HG03025 (cell line): ENCODE measurements around the gene FAM151A.

Experiments
- ATAC-seq: cut with Tn5 transposase; IDR thresholded peaks from one replicate; pipeline ENCODE4 v1.9.1; 2021; ENCODE audit warnings: mild to moderate bottlenecking, moderate library complexity; ENCODE audit not compliant: unreplicated experiment, low FRiP score

The FAM151A gene

DNA sequence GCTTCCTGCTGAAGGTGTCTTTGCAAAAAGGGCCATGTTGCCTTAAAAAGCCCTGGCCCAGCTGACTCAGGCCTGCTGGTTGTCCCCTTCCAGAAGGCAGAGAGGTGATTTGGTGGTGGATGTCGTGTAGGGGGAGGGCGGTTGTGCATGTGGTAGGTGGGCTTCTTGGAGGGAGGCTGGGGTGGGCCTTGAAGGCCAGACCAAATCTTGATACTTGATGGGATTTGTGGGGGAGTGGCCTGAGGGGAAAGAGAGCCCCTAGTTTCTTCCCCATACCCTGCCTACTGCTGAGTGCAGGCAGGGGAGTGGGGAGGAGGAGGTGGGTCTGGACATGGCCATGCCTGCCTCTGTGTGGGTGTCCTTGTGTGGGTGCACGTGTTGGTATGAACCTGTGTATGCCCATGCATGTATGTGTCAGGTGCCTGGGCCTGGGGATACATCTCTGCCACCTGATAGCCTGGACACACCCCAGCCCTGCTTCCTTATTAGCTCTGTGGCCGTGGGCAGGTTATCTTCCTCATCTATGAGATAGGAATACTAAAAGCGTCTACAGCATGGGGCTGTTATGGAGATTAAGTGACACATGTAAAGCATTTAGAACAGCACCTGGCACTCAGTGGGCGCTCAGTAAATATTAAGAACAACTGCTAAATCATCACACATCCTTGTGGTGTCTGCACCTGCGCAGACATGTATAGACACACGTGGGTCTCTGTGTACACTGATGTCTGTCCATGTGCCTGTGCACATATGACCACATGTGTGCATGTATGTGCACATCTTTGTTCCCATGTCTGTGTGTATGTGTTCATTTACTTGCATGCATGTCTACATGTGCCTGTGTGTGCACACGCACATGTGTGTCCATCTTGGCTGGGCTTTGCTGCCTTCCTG, 17.0 kb downstream of the FAM151A start:
- no peak for ATAC-seq

DNA sequence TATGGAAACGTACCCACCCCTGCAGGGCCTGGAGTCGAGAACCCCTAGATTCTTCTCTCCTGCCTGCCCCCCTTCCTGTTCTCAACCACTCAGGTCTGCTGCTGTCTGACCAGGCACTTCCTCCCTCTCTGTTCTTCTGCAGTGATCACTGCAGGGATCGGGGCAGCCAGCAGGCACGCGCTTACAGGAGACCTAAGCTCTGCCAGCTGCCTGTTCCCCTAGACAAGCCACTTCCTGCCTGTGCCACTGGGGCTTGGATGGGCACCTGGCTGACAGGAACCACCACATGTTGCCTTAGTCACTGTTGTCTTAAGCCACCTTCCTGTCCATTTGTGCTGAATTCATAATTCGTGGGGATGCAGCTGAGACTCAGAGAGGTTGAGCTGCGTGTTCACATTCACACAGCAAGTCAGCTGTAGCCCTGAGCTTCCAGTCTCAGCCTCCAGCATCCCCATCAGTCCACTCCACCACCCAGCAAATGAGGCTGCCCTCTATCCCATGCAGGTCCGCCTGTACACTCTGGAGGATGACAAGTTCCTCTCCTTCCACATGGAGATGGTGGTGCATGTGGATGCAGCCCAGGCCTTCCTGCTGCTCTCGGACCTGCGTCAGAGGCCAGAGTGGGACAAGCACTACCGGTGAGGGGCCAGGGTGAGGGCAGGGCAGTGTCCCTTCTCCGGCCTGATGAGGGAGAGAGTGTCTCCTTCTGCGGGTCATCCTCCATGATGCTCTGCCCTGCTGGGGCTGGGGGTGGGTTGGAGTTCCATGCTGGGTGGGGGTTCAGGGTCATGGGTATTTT, 18.6 kb downstream of the FAM151A start:
- no peak for ATAC-seq

DNA sequence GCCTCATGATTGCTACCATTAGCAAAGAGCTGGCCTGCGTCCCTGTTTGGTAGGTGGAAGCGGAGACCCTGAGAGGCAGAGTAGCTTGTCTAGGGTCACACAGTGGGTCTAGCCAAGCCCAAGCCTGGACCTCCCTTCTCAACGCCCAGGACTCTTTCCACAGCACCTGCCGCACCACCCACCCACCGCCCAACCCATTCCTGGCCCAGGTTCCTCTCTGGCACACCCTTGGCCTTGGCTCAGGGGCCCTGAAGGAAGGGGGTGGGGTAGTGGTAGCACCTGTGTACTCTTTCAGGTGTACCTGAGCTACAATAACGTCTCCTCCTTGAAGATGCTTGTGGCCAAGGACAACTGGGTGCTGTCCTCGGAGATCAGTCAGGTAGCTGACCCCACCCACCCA, 19.3 kb downstream of the FAM151A start:
- ATAC-seq, result no peak

DNA sequence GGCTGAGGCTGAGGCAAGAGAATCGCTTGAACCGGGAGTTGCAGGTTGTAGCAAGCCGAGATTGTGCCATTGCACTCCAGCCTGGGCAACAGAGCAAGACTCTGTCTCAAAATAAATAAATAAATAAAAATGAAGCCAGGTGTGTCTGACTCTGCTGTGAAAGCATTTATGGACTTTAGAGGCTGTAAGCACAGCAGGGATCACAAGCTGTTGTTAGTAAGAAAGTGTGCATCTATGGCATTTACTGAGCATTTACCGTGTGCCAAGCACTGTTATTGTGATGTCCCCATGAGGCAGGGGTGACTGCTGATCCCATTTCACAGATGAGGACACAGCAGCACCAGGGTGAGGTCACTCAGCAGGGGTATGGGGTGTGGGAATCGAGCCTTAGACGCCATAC, 20.1 kb downstream of the FAM151A start:
- ATAC-seq, result no peak

DNA sequence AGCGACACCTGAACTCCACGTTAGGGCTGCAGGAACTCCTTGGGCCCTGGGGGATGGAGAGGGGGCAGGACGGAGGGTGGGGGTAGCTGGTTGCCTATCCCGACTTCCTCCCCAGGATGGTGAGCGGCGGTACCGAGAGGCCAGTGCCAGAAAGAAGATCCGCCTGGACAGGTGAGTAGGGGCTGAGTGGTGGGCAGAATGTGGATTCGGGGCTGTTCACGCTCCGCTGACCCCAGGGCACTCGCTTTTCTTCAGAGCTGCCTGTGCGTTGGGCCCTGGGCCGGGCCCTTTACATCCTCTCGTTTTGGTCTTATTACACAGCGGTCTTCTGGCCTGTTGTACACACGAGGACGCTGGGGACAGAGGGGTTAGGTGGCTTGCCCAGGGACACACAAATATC, 20.8 kb downstream of the FAM151A start:
- ATAC-seq, result no peak

DNA sequence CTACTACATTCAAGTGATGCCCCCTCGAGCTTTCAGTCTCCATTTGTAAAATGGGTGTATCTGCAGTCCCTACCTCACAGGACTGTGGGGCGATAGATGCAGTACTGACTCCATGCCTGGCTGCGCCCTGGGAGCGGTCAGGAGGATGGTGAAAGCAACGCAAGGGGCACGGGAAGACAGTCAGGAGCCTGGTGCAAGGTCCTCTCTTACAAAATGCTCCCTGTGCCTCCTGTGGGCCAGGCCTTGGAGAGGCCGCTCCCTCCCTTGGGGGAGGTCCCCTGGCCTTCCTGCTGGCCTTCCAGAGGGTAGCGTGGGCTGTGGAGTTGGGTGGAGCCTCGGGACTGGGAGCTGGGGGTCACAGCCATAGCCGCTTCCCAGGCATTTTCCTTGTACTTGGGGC, 21.6 kb downstream of the FAM151A start:
- ATAC-seq, result no peak

DNA sequence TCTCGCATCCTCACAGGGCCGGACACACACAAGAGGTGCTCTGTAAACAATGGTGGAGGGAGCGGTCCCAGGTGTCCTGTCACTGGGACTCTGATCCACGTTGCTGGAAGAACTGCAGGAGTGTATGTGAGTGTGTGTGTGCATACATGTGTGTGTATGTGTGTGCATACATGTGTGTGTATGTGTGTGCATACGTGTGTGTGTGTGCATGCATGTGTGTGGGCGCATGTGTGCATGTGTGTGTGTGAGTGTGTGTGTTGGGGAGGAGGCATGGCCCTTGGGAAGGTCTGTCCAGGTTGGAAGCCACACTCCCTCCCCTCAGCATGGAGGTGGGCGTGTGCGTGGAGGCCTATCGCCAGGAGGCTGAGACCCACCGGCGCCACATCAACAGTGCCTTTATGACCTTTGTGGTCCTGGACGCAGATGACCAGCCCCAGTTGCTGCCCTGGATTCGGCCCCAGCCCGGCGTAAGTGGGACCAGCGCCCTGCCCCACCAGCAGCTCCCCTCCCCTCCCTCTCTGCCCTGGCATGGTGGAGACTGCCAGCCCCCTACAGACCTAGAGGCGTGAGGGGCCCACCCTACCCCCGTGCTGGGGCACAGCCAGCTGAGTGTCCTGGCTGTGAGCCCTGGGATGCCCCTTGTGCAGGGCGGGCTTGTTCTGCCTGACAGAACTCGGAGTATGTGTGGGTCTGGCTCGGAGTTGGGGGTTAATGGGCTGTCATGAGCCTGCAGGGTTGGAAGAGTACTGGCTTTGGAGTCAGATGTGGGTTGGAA, 22.2 kb downstream of the FAM151A start:
- ATAC-seq, result no peak

DNA sequence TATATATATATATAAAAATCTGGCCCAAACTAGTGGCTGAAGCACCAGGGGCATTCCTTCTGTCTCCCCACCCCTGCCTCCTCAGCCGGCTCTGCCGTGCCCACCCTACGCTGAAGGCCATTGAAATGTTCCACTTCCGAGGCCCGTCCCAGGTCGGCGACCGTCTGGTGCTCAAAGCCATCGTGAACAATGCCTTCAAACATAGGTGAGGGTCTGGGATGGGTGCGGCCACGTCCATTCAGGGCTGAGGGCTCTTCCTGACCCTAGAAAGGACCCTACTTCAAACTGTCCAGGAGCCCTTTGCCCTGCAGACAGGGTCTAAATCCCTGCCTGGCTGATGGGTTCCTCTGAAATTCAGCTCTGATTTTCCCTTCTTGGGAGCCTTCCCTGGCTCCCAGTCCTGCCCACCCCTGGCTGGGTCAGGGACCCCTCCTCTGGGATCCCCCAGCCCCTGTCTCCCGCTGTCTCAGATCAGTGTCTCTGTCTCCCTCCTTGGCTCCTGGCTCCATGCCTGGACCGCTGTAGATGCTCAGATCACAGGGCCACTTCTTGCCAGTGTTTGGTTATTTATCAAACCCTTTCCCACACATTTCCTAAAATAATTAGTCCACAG, 24.0 kb downstream of the FAM151A start:
- no peak for ATAC-seq

DNA sequence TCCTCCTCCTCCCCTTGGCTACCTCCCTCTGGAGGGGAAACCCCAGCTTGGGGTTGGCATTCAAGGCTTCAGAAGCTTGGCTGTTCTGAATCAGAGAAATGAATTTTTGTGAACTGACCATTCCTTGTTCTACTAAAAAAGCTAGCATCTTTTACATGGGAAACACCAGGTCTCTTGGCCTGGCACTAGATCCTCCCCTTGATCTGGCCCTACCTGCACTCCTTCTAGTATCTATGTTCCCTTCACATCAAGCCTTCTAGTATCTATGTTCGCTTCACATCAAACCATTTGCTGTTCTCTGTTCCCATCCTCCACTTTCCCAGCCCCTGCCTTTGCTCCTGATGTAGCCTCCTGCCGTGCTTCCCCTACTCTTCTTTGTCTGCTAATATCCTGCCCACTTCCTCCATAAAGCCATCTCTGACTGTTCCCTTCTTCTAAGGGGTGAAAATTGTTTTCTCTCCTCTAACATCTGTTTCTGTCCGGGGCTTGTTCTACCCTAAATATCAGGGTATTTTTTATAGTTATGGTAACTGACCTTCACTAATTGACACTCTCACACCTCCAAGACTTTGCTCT, 25.8 kb downstream of the FAM151A start:
- no peak for ATAC-seq

DNA sequence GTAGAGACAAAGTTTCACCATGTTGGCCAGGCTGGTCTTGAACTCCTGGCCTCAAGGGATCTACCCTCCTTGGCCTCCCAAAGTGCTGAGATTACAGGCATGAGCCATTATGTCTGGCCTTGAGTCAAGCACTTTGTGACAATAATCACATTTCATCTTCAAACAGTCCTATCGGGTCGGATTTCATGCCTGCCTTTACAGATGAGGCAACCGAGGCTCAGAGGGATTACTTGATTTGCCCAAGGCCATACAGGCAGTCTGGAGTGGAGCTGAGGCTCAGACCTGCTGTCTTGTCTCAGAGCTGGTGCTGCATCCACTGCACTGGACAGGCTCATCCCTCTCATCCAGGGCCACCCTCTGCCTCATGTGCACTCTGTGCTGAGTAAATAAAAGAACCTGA, 26.6 kb downstream of the FAM151A start:
- no peak for ATAC-seq

DNA sequence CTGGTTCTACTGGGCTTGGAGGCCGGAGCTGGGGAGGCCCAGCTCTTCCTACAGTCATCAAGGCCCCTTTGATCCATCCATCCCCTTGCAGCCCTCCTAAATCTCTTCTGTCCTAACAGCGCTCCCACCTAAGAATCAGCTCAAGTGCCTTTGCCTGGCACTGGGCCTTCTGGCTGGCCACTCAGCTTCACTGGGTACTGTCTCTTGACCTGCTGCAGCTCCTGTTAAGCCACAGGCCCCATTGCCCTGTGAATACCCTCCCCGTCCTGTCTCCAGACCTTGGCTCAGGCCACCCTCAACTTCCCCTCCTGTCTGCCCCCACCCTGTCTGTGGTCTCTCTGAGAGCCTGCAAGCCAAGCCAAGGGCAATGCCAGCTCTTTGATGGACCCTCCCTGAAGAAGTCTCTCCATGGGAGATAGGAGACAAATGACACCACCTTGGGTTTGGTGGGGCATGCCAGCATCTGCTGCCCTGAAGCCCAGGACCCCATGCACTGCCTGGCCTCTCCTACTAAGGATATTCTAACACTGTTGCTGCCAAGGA, 27.3 kb downstream of the FAM151A start:
- no peak for ATAC-seq

DNA sequence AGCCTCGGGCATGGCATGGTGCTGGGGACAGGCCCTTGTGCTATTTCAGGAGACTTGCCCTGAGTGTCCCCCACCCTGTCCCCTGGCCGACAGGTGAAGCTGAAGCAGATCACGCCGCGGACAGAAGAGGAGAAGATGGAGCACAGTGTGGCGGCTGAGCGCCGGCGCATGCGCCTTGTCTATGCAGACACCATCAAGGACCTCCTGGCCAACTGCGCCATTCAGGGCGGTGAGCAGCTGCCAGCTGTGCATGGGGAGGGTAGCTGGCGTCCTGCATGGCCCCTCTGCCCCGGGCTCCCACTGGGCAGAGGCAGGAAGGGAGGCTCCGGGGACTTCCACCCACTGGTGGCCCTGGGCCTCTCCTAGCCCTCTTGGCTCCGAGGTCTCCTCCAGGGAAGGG, 28.9 kb downstream of the FAM151A start:
- ATAC-seq, result no peak

DNA sequence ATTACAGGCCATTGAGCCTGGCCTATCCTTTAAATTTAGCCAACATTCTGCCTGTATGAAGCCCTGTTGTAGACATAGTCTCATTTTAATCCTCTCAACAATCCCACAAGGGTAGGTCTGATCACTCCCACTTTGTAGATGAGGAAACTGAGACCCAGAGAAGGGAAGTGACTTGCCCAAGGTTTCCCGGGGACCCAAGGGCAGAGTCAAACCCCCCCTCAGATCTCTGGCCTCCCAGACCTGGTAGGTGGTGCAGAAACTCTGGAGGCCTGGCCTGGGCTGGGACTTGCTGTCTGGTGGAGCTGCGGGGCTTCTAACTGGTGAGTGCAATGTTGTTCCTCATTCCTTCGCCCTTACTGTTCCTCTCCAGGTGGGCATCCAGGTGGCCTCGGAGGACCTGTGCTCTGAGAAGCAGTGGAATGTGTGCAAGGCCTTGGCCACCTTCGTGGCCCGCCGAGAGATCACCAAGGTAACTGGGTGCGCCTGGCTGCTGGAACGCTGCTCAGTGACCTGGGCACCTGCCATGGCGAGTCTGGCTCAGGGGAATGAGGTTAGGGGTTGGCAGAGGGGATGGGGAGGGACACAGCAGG, 29.7 kb downstream of the FAM151A start:
- ATAC-seq, result no peak

DNA sequence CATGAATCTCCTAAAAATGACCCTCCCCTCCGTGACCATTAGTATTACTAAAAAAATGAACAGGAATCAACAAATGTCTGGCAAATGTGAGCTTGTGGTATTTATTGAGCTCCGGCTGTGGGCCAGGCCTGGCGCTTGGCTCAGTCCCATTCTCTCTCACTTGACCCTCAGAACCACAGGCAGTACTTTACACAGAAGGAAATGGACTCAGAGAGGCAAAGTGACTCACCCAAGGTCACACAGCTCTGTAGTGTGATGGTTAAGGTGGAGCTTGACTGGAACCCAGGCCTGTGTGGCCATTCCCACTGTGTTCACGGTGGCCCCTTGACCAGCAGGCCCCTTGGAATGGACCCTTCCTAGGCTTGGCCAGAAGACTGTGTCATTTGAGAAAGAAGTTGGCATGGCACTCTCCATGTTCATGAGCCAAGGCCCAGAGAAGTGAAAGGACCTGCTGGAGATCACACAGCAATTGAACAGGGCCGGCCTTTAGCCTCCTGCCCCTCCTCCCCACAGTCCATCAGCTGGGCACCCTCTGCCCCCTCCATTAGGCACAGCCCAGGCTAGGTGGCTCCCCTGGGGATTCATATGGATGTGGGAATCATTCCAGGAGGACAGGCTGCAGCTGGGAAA, 32.1 kb downstream of the FAM151A start:
- ATAC-seq, result no peak

DNA sequence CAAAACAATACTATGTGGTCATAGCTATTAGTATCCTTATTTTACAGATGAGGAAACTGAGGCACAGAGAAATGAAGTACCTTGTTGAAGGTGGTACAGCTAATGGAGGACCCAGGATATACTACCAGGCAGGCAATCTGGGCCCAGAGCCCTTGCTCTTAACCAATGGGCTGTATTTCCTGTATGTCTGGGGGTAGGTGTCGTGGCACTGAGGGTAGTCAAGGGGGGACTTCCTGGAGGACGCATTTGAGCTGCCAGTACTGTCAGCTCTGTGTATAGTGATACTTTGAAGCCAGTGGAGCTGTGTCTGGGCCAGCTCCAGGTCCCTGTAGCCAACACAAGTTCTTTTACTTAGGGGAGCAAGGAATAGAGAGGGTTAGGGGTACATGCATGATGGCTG, 34.9 kb downstream of the FAM151A start:
- no peak for ATAC-seq

DNA sequence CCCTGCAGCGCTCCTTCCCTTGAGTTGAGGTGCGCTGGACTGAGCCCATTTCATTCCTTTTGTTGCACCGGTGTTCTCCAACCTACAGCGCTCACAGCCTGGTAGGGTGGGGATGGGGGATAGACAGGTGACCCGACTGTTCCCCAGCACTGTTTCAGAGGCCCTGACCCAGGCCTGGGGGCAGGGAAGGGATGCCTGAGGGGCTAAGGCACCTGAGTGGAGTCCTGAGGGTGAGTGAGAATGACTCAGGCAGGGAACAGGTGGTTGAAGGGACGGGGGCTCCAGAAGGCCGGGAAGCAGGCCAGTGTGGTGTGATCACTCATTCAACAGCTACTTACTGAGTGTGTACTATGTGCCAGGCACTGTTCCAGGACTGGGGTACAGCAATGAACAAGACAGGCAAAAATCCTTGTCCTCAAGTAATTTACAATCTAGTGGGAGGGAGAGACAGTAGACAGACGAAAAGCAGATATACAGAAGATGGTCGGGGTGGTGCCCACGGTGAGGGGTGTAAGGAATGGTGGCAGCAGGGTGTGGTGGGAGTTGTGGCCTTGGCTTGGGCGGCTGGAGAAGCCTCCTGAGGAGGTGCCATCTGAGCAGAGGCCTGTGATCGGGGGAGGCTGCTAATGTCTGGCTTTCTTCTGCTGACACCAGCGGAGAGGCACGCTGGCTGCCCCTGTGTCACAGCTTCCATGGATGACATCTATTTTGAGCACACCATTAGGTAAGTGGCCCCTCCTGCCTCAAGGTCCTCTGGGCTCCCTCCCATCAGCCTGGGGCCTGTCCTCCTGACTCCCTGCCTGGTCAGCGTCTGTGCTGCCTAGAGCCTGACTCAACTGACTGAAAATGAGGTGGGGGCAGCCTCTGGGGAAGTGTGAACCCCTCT, 37.9 kb downstream of the FAM151A start:
- ATAC-seq, result no peak

DNA sequence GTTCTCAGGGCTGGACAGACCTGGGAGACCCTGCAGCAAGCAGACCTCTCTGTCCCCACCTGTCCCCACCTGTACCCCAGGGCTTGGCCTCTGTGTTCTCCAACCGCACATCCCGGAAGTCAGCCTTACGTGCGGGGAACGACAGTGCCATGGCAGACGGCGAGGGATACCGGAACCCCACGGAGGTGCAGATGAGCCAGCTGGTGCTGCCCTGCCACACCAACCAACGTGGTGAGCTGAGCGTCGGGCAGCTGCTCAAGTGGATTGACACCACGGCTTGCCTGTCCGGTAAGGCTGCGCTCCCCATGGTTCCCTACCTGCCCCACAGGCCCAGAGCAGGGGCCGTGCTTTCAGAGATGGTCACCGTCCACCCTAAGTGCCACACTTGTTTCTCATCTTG, 38.8 kb downstream of the FAM151A start:
- no peak for ATAC-seq

DNA sequence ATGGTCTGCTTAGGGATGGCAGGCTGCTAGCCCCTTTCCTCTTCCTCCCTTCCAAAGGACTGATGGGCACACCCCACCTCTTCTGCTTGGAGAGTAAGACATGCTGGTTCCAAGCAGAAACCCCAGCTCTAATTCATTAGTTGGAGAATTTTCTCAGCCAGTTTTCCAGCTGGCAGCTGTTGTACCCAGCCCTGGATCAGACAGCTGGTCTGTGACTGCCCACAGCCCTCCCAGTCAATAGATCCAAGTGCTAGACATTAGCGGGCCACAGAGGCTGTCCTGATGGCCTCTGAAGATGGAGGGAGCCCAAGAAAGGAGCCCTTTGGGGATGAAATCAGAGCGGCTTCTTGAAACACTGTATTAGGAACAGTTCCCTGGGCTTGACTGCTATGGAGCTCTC, 39.5 kb downstream of the FAM151A start:
- no peak for ATAC-seq
